AG09309 (cell line): ENCODE data around the gene LYZL2.

ENCODE experiments used
- DNase-seq: peaks from one replicate; pipeline ENCODE4 v3.0.0-alpha.2; 2010; ENCODE audit warnings: low read depth
- H3K4me3 ChIP-seq: 2 replicates; pipeline ENCODE4 v1.5.1; 2011; ENCODE audit warnings: mild to moderate bottlenecking, low read depth, low read length, moderate library complexity; ENCODE audit not compliant: control insufficient read depth
- TF ChIP-seq, protein P1 (sequence below): IDR thresholded peaks from 2 replicates; pipeline ENCODE4 v1.5.1; 2011; ENCODE audit warnings: mild to moderate bottlenecking, low read depth, low read length, inconsistent platforms; ENCODE audit not compliant: insufficient read depth, control insufficient read depth; ENCODE audit errors: missing control alignments

LYZL2 gene

DNA sequence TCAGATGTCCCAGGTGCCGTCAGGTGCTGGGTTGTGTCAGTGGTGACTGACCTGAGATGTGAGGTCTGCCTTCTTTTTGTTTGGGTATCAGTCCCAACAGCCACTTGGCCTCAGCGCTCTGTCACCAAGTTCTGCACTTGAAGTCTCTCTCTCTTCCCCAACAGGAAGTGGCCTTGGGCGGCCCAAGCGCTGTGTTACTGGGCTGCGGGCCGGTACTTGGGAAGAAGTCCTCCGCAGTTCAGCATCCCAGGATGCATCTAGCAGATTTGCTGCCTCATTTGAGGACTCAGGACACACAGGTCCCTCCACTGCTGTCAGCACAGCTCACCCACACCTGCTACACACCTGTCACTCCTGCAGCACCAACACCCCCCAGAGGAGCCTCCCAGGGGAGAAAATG is 40.1 kb downstream of the LYZL2 start:
- no peak for DNase-seq
- TF ChIP-seq, protein P1, sequence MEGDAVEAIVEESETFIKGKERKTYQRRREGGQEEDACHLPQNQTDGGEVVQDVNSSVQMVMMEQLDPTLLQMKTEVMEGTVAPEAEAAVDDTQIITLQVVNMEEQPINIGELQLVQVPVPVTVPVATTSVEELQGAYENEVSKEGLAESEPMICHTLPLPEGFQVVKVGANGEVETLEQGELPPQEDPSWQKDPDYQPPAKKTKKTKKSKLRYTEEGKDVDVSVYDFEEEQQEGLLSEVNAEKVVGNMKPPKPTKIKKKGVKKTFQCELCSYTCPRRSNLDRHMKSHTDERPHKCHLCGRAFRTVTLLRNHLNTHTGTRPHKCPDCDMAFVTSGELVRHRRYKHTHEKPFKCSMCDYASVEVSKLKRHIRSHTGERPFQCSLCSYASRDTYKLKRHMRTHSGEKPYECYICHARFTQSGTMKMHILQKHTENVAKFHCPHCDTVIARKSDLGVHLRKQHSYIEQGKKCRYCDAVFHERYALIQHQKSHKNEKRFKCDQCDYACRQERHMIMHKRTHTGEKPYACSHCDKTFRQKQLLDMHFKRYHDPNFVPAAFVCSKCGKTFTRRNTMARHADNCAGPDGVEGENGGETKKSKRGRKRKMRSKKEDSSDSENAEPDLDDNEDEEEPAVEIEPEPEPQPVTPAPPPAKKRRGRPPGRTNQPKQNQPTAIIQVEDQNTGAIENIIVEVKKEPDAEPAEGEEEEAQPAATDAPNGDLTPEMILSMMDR: no peak

GRCh38 chr10:30587522-30588031 is 42.0 kb downstream of the LYZL2 start:
- H3K4me3 ChIP-seq: no peak overlapping the region
- TF ChIP-seq, protein P1: no peak
- DNase-seq: no peak

More for the DNA sequence above, 40.1 kb downstream of the LYZL2 start:
- H3K4me3 ChIP-seq: no peak overlapping the region

GRCh38 chr10:30586828-30587227 is 42.7 kb downstream of the LYZL2 start:
- no peak for DNase-seq
- no peak overlapping the region for H3K4me3 ChIP-seq
- TF ChIP-seq, protein P1: no peak

GRCh38 chr10:30583778-30584415 is 45.7 kb downstream of the LYZL2 start:
- TF ChIP-seq, protein P1: no peak
- DNase-seq: peak; percentile 24
- H3K4me3 ChIP-seq: peak overlapping the region; percentile 34

- DNase-seq: no peak
Measured at GRCh38 chr10:30581779-30582380, 47.7 kb downstream of the LYZL2 start.

DNA sequence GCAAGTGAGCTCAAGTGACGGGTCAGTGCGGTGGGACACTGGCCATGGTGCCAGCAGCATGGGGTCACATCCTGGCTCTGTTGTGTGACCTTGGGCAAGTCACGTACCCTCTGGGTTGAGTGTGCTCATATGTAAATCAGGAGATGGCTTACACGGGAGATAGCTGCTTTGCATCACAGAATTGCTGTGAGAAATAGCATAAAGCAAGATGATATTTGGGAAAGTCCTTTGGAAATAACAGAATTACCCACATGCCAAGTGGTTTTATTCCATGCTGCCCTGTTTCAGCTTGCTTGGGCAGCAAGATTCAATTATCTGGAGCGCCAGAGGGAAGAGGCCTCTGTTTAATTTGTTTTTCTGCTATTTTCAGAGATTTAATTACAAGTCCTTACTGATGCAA is 48.9 kb downstream of the LYZL2 start:
- TF ChIP-seq, protein P1: no peak
- no peak overlapping the region for H3K4me3 ChIP-seq
- DNase-seq: no peak

More at GRCh38 chr10:30581779-30582380, 47.7 kb downstream of the LYZL2 start:
- H3K4me3 ChIP-seq: no peak overlapping the region
- TF ChIP-seq, protein P1: peak; percentile 80

- DNase-seq: no peak
- no peak overlapping the region for H3K4me3 ChIP-seq
- TF ChIP-seq, protein P1: no peak
Measured at GRCh38 chr10:30580241-30580640, 49.3 kb downstream of the LYZL2 start.
